ENCODE results near the gene FYN. TPM values are rescaled to one million over a fixed set of nuclear protein-coding genes. Genes with fewer than 3 reads are reported as not detected.

FYN gene
- total RNA-seq, 1 donor from 2014 or later: 130 TPM

GRCh38 chr6:111849298-111849697, 24.0 kb downstream of the FYN start:
- no peak overlapping the region for H3K4me3 ChIP-seq
- H3K27me3 ChIP-seq: no peaks in the 10 kb centered on the region
- no peak for DNase-seq (ENCODE audit: extremely low spot score in 2 of 2)
- TF ChIP-seq POLR2AphosphoS5 (IDR thresholded peaks at IDR 0.05; ENCODE audit: insufficient read depth in 1 of 2, low read depth in 1 of 2): no peak
- no peaks in the 10 kb centered on the region for H3K36me3 ChIP-seq
- no peak overlapping the region for H3K27ac ChIP-seq
- intact Hi-C loops (cut with DNase I): no loop called here
- H3K9me3 ChIP-seq: no peaks in the 10 kb centered on the region
- H3K4me1 ChIP-seq: peaks cover 86% of the 10 kb centered on the region

GRCh38 chr6:111848262-111848812, 24.9 kb downstream of the FYN start:
- H3K9me3 ChIP-seq: no peaks in the 10 kb centered on the region
- intact Hi-C loops (cut with DNase I): no loop called here
- H3K27me3 ChIP-seq: no peaks in the 10 kb centered on the region
- no peak overlapping the region for H3K27ac ChIP-seq
- H3K4me1 ChIP-seq: peaks cover 86% of the 10 kb centered on the region
- TF ChIP-seq POLR2AphosphoS5 (IDR thresholded peaks at IDR 0.05; ENCODE audit: insufficient read depth in 1 of 2, low read depth in 1 of 2): no peak
- no peak for TF ChIP-seq POLR2A (IDR thresholded peaks at IDR 0.05)
- no peak for TF ChIP-seq CTCF (IDR thresholded peaks at IDR 0.05)
- no peak for DNase-seq (ENCODE audit: extremely low spot score in 2 of 2)
- no peak overlapping the region for H3K4me3 ChIP-seq
- no peaks in the 10 kb centered on the region for H3K36me3 ChIP-seq

DNA sequence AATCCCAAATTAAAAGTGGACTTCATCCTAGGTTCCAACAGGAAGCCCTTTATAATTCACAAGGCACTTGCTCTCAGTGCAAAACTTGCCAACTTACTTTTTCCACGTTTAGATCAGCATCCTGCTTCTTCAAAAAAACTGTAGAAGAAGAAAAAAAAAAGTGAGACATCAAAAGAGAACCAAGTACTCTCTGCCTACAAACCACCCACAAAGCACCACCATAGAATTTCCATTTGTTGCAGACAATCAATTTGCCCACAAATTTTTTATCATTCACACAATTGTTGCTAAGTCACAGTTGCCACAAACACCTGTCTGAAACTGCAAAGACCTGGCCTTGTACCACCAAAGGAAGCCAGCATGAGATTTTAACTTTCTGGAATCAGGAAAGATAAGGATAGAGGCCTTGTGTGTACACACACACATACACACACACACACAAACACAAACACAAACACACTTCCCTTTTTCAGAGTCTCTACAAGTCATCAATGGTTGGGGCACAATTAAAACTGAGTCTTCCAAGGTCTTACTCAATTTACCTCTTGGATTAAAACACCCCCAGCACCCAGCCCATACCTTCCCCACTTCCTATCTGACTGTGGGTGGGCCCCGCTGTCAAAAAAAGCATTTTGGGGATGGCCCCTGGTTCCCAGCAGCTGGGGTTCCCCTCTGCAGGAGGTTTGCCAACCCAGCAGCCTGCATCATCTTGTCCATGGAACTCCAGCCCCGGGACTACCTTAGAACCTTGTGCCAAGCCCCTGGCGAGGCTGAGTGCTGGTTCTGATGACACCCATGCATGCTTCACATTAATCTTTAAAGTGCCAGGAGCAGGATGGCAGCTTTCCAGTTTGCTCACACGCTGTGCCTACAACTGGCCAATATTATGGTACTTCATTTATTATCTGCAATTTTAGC, 26.5 kb downstream of the FYN start:
- intact Hi-C loops (cut with DNase I): no loop called here
- DNase-seq (ENCODE audit: extremely low spot score in 2 of 2): no peak
- Histone ChIP-seq H3K4me3 (no peak overlapping the region), H3K27ac (no peak overlapping the region), H3K4me1 (peaks cover 84% of the 10 kb centered on the region), H3K27me3 (no peaks in the 10 kb centered on the region), H3K36me3 (no peaks in the 10 kb centered on the region), H3K9me3 (no peaks in the 10 kb centered on the region)
- TF ChIP-seq CTCF (IDR thresholded peaks at IDR 0.05): no peak
- no peak for TF ChIP-seq POLR2A (IDR thresholded peaks at IDR 0.05)
- no peak for TF ChIP-seq POLR2AphosphoS5 (IDR thresholded peaks at IDR 0.05; ENCODE audit: insufficient read depth in 1 of 2, low read depth in 1 of 2)

- H3K36me3 ChIP-seq: no peaks in the 10 kb centered on the region
- intact Hi-C loops (cut with DNase I): no loop called here
These were observed 27.2 kb downstream of the FYN start for GRCh38 chr6:111846066-111846465.

DNA sequence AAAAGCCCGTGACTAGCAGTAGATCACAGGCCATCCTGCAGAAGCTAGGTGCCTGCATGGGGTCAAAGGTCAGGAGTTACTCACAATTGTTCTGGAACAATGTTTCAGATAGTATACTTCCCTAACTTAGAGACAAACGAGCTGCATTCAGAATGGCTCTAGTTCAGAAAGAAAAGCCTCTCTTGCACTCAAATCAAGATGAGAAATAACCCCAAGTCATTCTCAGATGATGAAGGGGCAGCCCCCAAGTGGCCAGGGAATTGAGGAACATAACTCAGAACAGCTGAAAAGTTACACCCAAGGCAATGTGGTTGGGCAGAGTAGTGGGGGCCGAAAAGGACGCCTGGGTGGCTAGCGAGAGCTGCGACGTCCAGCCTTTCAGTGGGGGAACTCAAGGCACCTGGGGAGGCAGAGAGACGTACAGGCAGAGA, 27.8 kb downstream of the FYN start:
- H3K9me3 ChIP-seq: no peaks in the 10 kb centered on the region
- peaks cover 72% of the 10 kb centered on the region for H3K4me1 ChIP-seq
- intact Hi-C loops (cut with DNase I): no loop called here
- H3K4me3 ChIP-seq: no peak overlapping the region
- no peak overlapping the region for H3K27ac ChIP-seq
- no peak for DNase-seq (ENCODE audit: extremely low spot score in 2 of 2)
- no peaks in the 10 kb centered on the region for H3K36me3 ChIP-seq
- no peaks in the 10 kb centered on the region for H3K27me3 ChIP-seq
- TF ChIP-seq POLR2AphosphoS5 (IDR thresholded peaks at IDR 0.05; ENCODE audit: insufficient read depth in 1 of 2, low read depth in 1 of 2) (no peak), POLR2A (IDR thresholded peaks at IDR 0.05) (no peak), CTCF (IDR thresholded peaks at IDR 0.05) (no peak)

More at GRCh38 chr6:111846066-111846465, 27.2 kb downstream of the FYN start:
- Histone ChIP-seq H3K27me3 (no peaks in the 10 kb centered on the region), H3K9me3 (no peaks in the 10 kb centered on the region), H3K4me3 (no peak overlapping the region), H3K4me1 (peaks cover 78% of the 10 kb centered on the region), H3K27ac (no peak overlapping the region)
- TF ChIP-seq CTCF (IDR thresholded peaks at IDR 0.05) (no peak), POLR2AphosphoS5 (IDR thresholded peaks at IDR 0.05; ENCODE audit: insufficient read depth in 1 of 2, low read depth in 1 of 2) (no peak), POLR2A (IDR thresholded peaks at IDR 0.05) (no peak)
- no peak for DNase-seq (ENCODE audit: extremely low spot score in 2 of 2)

Measured in vagina (tissue), 2 donors.